ENCODE data around the gene ARFGAP3.

Gene ARFGAP3, protein sequence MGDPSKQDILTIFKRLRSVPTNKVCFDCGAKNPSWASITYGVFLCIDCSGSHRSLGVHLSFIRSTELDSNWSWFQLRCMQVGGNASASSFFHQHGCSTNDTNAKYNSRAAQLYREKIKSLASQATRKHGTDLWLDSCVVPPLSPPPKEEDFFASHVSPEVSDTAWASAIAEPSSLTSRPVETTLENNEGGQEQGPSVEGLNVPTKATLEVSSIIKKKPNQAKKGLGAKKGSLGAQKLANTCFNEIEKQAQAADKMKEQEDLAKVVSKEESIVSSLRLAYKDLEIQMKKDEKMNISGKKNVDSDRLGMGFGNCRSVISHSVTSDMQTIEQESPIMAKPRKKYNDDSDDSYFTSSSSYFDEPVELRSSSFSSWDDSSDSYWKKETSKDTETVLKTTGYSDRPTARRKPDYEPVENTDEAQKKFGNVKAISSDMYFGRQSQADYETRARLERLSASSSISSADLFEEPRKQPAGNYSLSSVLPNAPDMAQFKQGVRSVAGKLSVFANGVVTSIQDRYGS

DNA sequence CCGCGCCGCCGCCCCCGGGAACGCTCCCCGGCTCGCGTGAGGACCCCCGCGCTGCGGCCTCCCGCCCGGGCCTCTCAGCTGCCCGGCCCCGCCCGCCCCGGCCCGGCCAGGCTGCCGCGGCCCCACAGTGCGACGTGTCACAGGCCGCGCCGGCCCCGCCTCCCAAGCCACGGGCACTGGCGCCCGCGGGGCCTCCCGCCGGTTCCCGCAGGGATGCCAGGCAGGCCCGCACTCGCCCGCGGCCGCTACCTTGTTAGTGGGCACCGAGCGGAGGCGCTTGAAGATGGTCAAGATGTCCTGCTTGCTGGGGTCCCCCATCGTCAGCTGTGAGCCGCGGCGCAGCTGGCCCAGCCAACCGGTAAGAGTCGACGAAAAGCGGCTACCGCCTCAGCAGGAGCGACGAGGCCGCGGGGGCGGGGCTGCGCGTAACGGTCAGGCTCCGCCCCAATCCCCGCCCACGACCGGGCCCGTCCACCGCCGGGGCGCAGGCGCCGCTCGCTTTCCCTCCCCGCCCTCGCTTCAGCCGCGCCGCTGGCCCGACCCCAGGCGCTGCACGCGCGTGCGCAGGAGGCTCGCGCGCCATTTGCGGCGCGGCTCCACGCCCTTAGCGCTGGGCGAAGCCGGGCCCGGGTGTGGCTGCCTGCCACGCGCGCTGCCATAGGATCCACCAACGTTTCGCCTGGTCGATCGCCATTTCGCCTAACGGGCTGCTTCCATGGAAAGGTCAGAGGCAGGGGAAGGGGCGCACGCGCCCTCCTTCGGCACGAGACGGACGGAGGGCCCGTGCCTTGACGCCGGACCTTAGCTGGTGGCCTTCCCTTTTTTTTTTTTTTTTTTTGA, at the start of gene ARFGAP3:
ARFGAP3 (minus strand) TSS at position 409 of the 840 bp plus-strand sequence; CDS start at position 318, 91 bp downstream.
- DNase-seq: peak; percentile 96

DNA sequence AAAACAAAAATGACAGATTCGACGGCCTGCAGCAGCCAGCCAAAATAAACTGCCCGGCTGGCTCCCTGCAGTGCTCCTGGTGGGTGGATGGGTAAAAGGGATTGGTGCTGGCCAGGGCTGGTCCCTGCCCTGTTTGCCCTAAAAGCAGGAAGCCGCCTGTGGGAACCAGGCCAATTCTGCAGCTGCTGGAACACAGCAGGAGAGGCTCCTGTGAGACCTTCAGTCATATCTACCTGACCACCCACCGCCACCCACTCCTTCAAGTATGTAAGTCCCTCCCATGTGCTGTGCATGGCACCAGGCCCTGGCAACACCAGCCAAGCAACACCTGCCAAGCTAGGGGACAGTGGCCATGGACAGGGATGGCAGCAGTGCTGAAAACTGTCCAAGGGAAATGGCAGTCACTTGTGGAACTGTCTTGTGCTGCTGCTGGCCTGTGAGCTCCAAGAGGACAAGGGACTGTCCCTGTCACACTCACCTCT, 48.7 kb upstream of the ARFGAP3 start:
- DNase-seq: no peak

DNA sequence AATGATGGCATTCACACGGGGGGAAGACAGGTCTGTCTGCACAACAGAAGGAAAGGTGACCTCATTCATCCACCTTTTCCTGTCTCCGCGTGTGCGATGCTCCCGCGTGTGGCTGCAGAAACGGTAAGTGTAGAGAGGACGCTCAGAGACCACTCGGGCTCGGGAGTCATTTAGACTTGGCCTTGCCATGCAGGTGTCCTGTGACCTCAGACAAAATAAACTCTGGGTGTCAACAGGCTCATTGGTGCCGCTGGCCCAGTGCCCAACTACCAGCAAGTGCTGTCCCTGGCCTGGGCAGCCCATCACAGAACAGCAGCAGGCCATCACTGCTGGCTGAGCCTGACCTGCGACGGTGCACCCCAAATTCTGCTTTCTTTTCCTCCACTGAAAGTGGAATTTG, 48.1 kb upstream of the ARFGAP3 start:
- DNase-seq: no peak

DNA sequence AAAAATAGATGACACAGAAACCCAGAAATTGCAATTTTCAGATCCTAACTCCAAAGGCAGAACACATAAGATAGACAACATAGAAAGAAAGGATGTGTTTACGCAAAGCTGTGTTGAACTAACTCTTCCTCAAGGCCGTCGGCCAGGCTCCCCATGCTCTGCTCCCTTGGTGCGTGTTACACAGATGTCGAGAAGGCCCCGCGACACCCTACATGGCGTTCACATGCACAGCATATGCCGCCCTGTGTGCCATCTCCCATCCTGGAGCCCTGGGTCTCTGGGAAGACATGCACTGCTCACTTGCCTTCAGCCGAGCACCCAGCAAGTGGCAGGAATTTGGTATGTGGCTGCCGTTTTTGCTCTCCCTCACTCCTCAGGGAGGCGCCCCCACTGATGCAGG, 47.0 kb upstream of the ARFGAP3 start:
- DNase-seq: no peak

GRCh38 chr22:42902875-42903510, 45.9 kb upstream of the ARFGAP3 start:
- DNase-seq: peak; percentile 77

DNA sequence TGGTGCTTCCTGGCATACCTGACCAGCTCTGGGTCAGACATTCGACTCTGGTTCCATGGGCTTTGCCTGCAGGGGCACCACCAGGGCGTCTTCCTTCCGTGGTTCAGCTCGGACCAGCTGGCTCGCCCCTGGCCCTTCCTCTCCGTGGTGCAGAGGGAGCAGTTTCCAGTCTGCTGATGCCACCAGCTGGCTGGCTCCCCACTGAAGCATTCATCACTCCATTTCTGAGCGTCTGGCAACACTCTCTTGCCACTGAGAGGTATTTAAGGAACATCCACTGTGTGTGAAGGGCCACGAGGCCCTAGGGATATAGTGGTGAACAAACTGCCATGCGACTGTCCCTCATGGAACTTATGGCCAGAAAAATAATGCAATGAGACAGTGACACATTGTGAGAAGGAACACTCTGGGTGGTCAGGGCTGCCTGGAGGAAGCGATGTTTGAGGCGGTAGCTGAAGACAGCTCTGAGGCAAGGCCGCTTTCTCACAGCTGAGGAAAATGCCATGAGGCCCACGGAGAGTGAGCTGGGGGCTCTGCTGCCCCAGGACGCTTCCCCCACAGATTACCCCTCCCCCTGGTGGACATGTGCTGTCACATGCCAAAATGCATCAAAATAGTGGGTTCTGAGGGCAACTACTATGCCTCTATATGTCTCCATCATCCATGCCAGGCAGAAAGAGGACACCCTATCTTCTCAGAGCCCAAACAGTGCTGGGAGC, 44.9 kb upstream of the ARFGAP3 start:
- DNase-seq: no peak

GRCh38 chr22:42897960-42898359, 40.9 kb upstream of the ARFGAP3 start:
- no peak for DNase-seq

DNA sequence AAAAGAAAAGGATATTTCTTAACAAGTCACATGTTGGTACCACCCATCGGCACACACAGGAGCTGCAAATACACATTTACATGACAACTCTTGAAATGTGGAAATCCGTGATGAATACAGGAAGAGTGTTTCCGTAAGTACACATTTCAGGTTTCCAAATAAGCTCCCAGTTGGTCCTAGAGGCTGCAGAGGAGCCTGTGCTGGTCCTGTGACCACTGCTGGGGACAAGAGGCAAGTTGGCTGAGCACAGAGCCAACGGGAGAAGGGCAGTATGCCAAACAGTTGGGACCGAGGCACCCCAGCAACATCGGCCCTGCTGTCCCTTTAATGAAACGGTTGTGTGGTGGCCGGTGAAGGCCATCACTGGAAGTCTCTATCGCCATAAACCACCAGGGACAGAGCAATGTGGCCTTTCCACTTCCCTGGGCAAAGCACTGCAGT, 38.5 kb upstream of the ARFGAP3 start:
- DNase-seq: no peak

DNA sequence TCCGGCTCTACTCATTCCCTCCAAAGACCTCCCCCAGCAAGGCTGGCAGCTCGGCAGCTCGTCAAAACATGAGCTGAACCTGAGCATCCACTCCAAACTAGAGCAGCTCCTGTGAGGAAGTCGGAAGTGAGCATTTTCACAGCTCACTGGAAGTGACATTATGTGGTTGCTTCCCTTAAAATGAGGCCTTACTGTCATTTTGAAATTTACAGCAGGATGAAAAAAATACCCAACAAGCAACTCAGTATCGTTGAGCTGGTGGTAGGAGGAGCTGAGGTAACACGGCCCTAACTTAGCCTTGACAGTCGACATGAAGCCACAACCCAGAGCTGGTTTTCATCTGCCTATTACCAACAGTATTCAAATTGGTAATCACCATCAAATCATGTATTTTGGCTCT, 38.0 kb upstream of the ARFGAP3 start:
- no peak for DNase-seq

DNA sequence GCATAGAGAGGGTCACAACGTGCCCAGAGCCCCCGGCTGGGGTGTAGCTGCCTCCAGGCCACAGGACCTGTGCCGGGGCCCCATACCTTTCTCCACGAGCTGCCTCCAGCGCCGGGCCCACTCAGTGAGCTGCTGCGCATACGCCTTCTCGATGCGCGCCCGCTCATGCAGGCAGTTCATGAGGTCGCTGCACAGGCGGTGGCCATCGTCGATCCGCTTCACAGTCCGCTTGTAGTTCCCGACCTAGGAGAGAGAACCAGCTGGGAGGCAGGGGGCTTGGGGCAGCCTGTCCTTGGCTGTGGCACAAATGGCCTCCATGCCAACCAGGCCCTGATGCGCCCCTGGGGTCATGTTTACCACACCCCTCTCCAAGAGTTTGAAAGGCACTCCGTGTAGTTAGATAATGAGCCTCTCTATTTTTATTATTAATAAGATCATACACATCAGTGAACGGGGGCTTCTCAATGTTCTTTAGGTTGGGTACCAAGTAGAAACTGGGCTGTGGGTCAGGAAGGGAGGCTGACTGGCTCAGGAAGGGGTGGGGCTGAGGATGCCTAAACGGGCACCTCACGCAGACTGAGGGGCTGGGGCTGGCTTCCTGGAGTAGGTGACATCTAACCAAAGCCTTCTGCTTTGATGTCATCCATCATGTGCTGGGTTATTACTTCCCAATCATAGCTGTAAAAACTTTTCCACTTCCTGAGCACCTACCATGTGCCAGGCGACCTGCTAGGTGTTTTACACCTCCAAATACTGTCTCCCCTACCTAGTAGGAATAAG, 36.5 kb upstream of the ARFGAP3 start:
- DNase-seq: no peak

DNA sequence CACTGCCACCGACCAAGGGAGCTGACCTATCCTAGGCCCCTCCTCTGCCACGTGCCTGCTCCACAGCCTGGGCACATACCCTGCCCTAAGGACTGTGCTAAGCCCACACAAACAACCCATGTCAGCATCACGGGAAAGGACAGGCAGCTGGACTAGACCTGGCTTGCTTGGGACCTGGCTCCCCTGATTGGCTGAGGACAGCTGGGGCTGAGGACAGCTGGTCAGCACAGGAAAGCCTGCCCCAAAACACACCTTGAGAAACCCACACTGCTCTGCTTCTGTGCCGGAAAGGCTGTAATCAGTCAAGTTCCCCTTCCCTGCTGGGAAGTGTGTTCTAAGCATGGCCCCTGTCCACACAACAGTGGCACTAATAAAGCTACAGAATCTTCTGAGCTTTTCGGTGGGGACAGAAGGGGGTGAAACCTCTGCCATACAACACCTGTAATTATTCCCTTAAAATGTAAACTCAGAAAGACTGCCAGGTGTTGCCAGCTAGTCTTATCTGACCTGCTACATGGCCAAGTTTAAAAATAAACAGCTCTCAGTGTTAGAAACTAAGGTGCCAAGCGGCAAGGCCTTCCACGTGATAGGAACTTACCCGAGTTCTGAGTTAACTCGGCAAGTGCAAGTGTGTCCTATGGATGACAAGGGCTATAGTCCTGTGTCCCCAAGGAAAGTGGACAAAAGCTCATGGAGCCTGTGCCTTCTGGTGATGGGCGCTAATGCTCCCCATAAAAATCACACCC, 35.7 kb upstream of the ARFGAP3 start:
- DNase-seq: no peak

DNA sequence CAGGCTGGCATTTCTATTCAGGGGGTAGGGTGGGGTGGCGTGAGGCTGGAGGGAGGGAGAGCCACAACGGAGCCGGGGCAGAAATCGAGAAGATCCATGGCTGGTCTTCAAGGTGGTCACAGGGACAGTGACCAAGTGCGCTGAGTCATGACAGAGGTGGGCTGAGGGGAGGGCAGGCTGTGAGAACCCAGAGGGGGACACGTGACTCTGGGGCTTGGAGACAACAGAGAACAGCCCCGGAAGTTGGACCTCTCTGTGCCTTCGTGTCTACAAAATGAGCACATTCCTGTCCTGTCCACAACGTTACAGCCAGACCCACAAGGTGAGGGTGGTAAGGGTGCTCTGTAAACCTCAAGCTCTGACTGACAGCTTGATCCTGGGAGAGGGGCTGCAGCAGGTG, 35.1 kb upstream of the ARFGAP3 start:
- no peak for DNase-seq

DNA sequence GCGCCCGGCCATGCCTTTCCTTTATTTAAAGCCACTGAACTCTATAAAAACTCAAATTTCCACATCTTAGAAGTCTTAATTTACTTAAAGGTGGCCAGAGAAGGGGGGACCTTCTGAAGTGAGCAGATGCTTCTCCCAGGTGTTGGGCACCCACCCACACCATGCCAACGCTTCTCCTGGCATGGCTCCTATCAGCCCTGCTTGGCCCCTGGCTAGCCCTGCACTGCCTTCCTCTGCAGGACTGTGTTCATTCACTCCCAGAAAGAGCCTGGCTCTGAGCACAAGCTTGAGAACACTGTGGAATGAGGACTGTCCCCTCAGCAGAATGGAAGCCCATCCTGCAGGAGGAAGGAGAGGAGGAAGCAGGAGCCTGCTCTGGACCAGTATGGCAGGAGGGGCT, 34.6 kb upstream of the ARFGAP3 start:
- no peak for DNase-seq

DNA sequence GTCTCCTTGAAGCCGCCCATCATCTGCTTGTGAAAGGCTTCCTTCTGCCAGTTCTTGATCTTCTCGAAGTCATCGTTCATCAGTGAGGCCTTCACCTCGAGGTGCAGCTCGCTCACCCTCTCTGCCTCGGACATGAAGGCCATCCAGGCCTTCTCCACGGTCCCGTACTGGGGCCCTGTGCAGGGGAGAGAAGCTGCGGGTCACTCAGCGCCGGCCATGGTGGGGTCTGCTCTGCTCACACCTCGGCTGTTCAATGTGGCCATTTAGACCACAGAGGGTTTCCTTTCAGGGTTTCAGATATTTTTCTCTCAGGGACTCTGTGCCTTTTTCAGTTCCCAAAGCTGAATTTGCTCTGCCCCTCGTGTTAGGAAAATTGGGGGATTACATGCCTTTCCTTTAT, 33.9 kb upstream of the ARFGAP3 start:
- no peak for DNase-seq

DNA sequence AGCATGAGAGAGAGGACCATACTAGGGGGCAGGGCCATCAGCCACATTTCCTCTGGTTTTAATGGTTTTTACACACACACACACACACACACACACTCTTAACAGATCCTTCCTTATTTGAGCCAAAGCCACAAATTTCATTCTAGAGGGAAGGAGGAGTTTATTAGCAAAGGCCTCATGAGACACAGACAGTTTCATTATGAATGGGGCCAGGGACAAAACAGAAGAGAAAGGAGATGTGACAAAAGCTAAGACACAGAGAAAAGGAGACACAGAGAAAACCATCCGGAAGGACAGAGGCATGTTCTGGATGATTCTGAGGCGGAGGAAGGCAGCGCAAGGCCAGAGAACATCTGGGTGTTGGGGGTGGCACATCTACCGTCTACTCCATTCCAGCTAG, 32.2 kb upstream of the ARFGAP3 start:
- no peak for DNase-seq

GRCh38 chr22:42887523-42888507, 30.7 kb upstream of the ARFGAP3 start:
- DNase-seq: no peak

DNA sequence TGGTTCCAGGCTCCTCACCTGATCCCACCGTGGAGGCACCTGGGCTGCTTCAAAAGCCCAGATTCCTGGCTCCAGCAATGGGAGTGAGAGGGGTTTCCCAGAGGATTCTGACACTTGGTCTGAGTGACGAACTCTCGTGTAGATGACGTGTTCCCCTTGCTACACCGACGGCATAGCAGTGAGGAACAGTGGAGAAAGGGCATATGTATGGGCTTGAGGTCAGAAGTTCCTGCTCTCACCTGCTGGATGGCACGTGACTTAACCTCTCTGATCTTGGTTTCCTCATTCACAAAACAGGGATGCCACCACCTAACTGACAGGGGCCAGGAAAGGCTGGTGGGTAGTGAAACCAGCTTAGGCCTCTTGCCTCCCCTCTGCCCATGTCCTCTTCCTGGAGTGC, 30.0 kb upstream of the ARFGAP3 start:
- no peak for DNase-seq

DNA sequence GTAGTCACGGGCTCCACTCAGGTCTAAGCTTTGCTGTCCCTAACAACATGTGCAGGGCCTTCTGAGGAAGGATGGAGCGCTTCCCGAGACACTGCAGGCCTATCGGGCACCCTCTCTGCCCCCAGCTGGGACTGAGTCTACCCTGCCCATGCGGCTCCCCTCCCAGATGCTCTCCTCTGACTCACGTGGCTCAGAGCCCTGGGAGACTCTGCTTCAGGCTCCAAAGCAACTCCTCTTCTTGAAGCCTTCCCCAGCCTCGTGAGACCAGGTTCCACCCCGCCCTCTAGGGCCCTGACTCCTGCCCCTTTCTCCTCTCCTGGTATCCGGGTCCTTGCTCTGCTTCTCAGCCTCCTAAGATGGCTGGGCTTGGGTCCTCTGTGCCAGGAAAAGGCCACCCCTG, 28.4 kb upstream of the ARFGAP3 start:
- no peak for DNase-seq

GRCh38 chr22:42884616-42885375, 27.7 kb upstream of the ARFGAP3 start:
- DNase-seq: no peak

All from right hindlimb (tissue), 1 donor.